ENCODE results near the gene E2F4.

Gene E2F4

DNA sequence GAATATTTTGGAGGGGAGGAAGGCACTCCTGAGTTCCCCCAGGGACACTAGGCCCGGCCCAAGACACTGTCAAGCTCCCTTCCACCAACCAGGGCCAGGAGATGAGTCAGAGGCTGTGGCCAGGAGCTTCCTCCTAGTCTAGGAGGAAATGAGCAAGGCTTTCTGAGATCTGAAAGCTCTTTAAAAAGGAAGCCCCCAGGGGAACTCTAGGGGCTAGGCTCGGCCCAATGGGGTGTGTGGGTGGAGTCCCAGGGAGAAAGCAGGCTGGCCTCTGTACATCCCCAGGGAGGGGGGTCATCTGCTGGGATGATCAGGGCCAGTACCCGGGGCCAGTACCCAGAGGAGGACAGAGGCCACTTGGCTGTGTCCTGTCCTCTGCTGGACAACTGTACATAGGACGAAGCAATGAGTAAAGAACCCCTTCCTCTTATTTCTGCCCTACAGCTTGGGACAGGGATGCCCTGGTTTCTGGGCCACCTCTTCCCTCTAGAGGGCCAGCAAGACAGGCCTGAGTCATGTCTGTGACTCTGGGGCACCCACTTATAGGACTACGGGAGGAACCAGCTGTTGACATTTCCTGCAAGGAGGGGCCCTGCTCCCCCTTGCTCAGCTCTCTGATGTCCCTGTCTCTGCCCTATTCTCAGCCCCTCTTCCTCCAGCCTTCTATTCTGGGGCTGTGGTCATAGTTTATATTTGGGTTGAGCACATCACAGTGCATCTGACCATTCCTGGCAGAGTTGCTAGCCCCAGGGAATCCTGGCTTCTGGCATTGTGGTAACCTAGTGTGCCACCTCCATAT is 52.6 kb downstream of the E2F4 start:
- Histone ChIP-seq H3K4me1 (ENCODE audit: control insufficient read depth in 2 of 2, insufficient read depth in 2 of 2, low read length in 2 of 2) (peaks cover 61 to 62% of the 10 kb centered on the region in 2 donors), H3K9ac (ENCODE audit: low read depth in 1 of 2, low read length in 2 of 2) (peak overlapping the region; percentile 17 to 37), H3K27ac (ENCODE audit: low read depth in 2 of 2, low read length in 2 of 2) (peak overlapping the region; percentile 93 to 95), H3K4me3 (ENCODE audit: low read length in 2 of 2) (peak overlapping the region in 1 of 2 donors; percentile 84), H3K36me3 (ENCODE audit: control insufficient read depth in 2 of 2, insufficient read depth in 2 of 2, low read length in 2 of 2) (peaks cover 1 to 2% of the 10 kb centered on the region in 2 donors), H3K27me3 (ENCODE audit: control insufficient read depth in 2 of 2, insufficient read depth in 2 of 2, low read length in 2 of 2) (peaks cover 6 to 10% of the 10 kb centered on the region in 2 donors), H3K9me3 (ENCODE audit: control insufficient read depth in 2 of 2, low read length in 2 of 2) (no peaks in the 10 kb centered on the region)

DNA sequence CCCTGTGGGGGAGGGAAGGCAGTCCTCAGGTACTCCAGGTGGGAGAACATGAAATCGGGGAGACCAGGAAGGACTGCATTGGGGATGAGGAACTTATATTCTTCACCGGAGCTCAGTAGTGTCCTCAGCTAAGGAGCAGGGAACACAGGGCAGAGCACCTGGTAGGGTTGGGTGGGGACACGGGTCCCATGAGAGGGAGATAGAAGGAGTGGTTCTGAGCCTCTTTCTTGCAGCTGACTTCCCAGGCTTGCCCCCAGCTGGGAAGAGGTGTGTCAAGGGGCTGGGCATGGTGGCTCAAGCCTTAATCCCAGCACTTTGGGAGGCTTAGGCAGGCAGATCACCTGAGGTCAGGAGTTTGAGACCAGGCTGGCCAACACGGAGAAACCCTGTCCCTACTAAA is 53.2 kb downstream of the E2F4 start:
- Histone ChIP-seq H3K9ac (ENCODE audit: low read depth in 1 of 2, low read length in 2 of 2) (peak overlapping the region; percentile 37 to 86), H3K27ac (ENCODE audit: low read depth in 2 of 2, low read length in 2 of 2) (peak overlapping the region; percentile 93 to 95), H3K9me3 (ENCODE audit: control insufficient read depth in 2 of 2, low read length in 2 of 2) (no peaks in the 10 kb centered on the region), H3K36me3 (ENCODE audit: control insufficient read depth in 2 of 2, insufficient read depth in 2 of 2, low read length in 2 of 2) (no peaks in the 10 kb centered on the region), H3K27me3 (ENCODE audit: control insufficient read depth in 2 of 2, insufficient read depth in 2 of 2, low read length in 2 of 2) (peaks cover 12 to 16% of the 10 kb centered on the region in 2 donors), H3K4me1 (ENCODE audit: control insufficient read depth in 2 of 2, insufficient read depth in 2 of 2, low read length in 2 of 2) (peaks cover 61 to 62% of the 10 kb centered on the region in 2 donors), H3K4me3 (ENCODE audit: low read length in 2 of 2) (peak overlapping the region in 1 of 2 donors; percentile 84)

DNA sequence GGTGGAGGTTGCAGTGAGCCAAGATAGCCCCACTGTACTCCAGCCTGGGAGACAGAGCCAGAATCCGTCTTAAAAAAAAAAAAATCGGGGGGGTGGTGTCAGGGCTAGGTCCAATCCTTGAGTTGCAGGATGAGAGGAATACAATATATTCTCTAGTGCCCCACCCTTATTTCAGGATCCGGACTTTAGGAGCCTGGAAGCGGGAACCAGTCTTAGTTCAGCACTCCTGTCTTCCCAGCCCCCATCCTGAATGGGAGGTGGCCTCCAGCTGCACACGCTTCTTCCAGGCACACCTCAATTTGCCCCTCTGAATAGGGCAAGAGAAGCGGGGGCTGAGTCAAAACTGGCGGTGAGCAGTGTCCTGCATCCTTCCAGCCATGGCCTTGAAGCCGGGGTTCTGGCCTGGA is 53.7 kb downstream of the E2F4 start:
- peaks cover 57 to 59% of the 10 kb centered on the region in 2 donors for H3K4me1 ChIP-seq (ENCODE audit: control insufficient read depth in 2 of 2, insufficient read depth in 2 of 2, low read length in 2 of 2)
- H3K4me3 ChIP-seq (ENCODE audit: low read length in 2 of 2), result peak overlapping the region; percentile 84 to 85
- H3K9me3 ChIP-seq (ENCODE audit: control insufficient read depth in 2 of 2, low read length in 2 of 2), result no peaks in the 10 kb centered on the region
- H3K9ac ChIP-seq (ENCODE audit: low read depth in 1 of 2, low read length in 2 of 2), result peak overlapping the region; percentile 86 to 87
- peak overlapping the region; percentile 93 to 95 for H3K27ac ChIP-seq (ENCODE audit: low read depth in 2 of 2, low read length in 2 of 2)
- H3K36me3 ChIP-seq (ENCODE audit: control insufficient read depth in 2 of 2, insufficient read depth in 2 of 2, low read length in 2 of 2), result no peaks in the 10 kb centered on the region
- peaks cover 16 to 20% of the 10 kb centered on the region in 2 donors for H3K27me3 ChIP-seq (ENCODE audit: control insufficient read depth in 2 of 2, insufficient read depth in 2 of 2, low read length in 2 of 2)

DNA sequence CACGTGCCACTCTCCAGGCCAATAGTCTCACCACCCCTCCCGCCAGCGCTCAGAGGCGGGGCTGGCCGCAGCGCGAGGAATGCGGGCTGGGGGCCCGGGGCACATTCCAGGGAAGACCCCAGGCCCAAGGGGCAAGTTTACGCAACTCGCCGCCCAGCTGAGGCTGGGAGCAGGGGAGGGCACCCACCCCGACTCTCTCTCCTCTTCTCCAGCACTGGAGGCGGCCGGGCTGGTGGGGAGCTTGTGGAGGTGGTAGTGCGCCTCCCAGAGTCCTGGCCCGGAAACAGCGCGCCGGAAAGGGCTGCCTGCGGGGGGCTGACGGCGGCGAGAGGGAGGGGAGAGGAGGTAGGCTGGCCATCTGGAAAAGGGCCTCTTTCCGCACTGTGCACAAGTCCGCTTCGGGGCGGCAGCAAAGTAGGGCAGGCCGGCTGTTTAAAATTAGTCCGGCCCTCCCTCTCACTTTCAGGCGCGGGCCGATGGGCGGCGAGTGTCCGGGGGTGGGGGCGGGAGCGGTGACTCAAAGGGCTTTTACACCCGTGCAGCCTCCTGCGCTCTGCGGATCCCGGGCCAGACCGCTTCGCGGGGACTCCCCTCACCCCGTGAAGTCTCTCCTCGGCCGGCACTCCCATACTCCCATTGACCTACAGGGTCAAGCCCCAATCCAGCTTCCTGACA is 54.3 kb downstream of the E2F4 start:
- H3K27ac ChIP-seq (ENCODE audit: low read depth in 2 of 2, low read length in 2 of 2), result peak overlapping the region; percentile 93 to 95
- H3K4me3 ChIP-seq (ENCODE audit: low read length in 2 of 2), result peak overlapping the region; percentile 84 to 85
- H3K4me1 ChIP-seq (ENCODE audit: control insufficient read depth in 2 of 2, insufficient read depth in 2 of 2, low read length in 2 of 2), result peaks cover 52 to 55% of the 10 kb centered on the region in 2 donors
- H3K9me3 ChIP-seq (ENCODE audit: control insufficient read depth in 2 of 2, low read length in 2 of 2), result no peaks in the 10 kb centered on the region
- no peaks in the 10 kb centered on the region for H3K36me3 ChIP-seq (ENCODE audit: control insufficient read depth in 2 of 2, insufficient read depth in 2 of 2, low read length in 2 of 2)
- peaks cover 18 to 24% of the 10 kb centered on the region in 2 donors for H3K27me3 ChIP-seq (ENCODE audit: control insufficient read depth in 2 of 2, insufficient read depth in 2 of 2, low read length in 2 of 2)
- H3K9ac ChIP-seq (ENCODE audit: low read depth in 1 of 2, low read length in 2 of 2), result peak overlapping the region; percentile 86 to 87

DNA sequence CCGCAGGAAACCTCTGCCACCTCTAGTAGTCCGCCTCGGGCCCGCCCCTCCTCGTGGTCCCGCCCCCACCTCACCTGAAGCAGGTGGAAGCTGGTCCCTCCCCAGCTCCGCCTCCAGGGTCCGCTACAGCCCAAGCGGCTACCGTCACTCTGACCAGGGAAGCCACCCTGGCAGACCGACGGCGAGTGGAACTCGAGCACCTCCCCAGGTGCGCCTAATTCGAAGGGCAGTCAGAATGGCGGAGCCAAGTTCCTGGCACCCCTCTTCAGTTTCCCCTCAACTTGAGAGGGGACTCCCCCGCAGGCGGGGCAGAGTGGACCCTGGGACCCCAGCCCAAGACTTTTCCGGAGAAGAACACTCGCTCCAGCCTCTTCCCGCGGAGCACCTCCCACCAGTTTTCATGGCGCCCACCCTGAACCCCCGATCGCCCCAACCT is 54.8 kb downstream of the E2F4 start:
- H3K27me3 ChIP-seq (ENCODE audit: control insufficient read depth in 2 of 2, insufficient read depth in 2 of 2, low read length in 2 of 2), result peaks cover 18 to 24% of the 10 kb centered on the region in 2 donors
- peak overlapping the region; percentile 93 to 95 for H3K27ac ChIP-seq (ENCODE audit: low read depth in 2 of 2, low read length in 2 of 2)
- H3K36me3 ChIP-seq (ENCODE audit: control insufficient read depth in 2 of 2, insufficient read depth in 2 of 2, low read length in 2 of 2), result no peaks in the 10 kb centered on the region
- peaks cover 47 to 51% of the 10 kb centered on the region in 2 donors for H3K4me1 ChIP-seq (ENCODE audit: control insufficient read depth in 2 of 2, insufficient read depth in 2 of 2, low read length in 2 of 2)
- no peaks in the 10 kb centered on the region for H3K9me3 ChIP-seq (ENCODE audit: control insufficient read depth in 2 of 2, low read length in 2 of 2)
- peak overlapping the region; percentile 86 to 87 for H3K9ac ChIP-seq (ENCODE audit: low read depth in 1 of 2, low read length in 2 of 2)
- peak overlapping the region; percentile 84 to 85 for H3K4me3 ChIP-seq (ENCODE audit: low read length in 2 of 2)

DNA sequence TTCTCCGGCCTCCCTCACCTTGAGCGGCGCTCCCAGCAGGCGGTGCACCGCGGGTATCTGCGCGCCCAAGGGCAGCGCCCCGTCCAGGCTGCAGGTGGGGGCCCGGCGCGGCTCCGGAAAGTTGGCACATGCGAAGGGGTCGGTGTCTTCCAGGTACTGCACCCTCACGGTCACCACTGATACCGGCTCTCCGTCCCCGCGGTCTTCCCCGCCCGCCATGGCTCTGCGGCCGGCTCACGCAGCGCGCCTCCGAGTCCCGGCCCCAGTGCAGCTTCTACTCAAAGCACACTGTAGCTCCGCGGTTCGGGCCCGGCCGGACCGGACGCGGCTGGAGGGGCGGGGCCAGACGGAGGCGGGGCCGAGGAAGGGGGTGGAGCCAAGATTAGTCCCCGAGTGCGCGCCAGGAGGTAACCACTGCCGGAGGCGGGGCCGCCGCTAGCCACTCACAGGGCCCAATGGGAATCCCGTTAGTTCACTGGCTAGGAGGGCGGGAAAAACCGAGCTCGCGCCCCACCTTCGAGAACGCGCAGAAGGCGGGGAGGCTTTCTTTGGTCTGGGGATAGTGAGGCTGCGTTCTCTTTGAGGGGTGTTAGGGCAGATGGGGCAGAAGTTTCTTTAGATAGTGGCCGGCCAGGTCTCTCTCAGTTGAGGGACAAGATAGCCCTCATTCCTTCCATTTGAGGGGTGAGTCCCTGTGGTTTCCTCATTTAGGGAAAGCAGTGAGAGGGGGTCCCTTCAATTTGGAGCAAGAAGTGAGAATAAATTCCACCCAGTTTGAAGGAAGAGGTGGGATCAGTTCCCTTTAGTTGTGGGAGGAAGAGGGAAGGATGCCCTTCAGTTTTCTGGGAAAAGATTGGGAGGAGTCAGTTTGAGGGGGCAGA is 55.5 kb downstream of the E2F4 start, which contains the start of gene FHOD1:
Gene FHOD1, minus strand, starts transcription at position 290 of the 881 bp plus-strand sequence. Its CDS starts 71 bp downstream, at position 219.
- H3K4me1 ChIP-seq (ENCODE audit: control insufficient read depth in 2 of 2, insufficient read depth in 2 of 2, low read length in 2 of 2), result peaks cover 40 to 44% of the 10 kb centered on the region in 2 donors
- peak within 1 kb of the TSS; percentile 84 to 85 for H3K4me3 ChIP-seq (ENCODE audit: low read length in 2 of 2)

DNA sequence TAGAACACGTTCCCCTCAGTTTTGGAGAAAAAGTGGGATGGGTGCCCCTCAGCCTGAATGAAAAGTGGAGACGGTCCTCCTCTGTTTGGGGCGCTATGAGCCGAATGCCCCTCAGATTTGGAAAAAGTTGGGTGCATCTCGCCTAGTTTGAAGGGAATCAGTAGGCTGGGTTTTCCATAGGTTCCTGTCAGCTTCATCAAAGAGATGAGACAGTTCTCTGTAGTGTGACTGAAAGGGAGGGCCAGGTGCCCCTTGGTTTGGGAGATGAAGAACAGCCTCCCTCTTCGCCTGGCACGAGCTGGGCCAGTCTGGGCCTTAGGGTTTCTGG is 56.1 kb downstream of the E2F4 start:
- Histone ChIP-seq H3K27me3 (ENCODE audit: control insufficient read depth in 2 of 2, insufficient read depth in 2 of 2, low read length in 2 of 2) (peaks cover 18 to 24% of the 10 kb centered on the region in 2 donors), H3K9ac (ENCODE audit: low read depth in 1 of 2, low read length in 2 of 2) (peak overlapping the region in 1 of 2 donors; percentile 46)

More for the DNA sequence above, 55.5 kb downstream of the E2F4 start, which contains the start of gene FHOD1:
- H3K9me3 ChIP-seq (ENCODE audit: control insufficient read depth in 2 of 2, low read length in 2 of 2), result no peaks in the 10 kb centered on the region
- peak within 1 kb of the TSS; percentile 93 to 95 for H3K27ac ChIP-seq (ENCODE audit: low read depth in 2 of 2, low read length in 2 of 2)
- H3K36me3 ChIP-seq (ENCODE audit: control insufficient read depth in 2 of 2, insufficient read depth in 2 of 2, low read length in 2 of 2), result no peaks in the 10 kb centered on the region
- H3K27me3 ChIP-seq (ENCODE audit: control insufficient read depth in 2 of 2, insufficient read depth in 2 of 2, low read length in 2 of 2), result peaks cover 18 to 24% of the 10 kb centered on the region in 2 donors
- H3K9ac ChIP-seq (ENCODE audit: low read depth in 1 of 2, low read length in 2 of 2), result peak within 1 kb of the TSS; percentile 86 to 87

More for the DNA sequence above, 56.1 kb downstream of the E2F4 start:
- Histone ChIP-seq H3K4me3 (ENCODE audit: low read length in 2 of 2) (peak overlapping the region; percentile 44 to 53), H3K9me3 (ENCODE audit: control insufficient read depth in 2 of 2, low read length in 2 of 2) (no peaks in the 10 kb centered on the region), H3K4me1 (ENCODE audit: control insufficient read depth in 2 of 2, insufficient read depth in 2 of 2, low read length in 2 of 2) (peaks cover 38 to 41% of the 10 kb centered on the region in 2 donors), H3K27ac (ENCODE audit: low read depth in 2 of 2, low read length in 2 of 2) (no peak overlapping the region), H3K36me3 (ENCODE audit: control insufficient read depth in 2 of 2, insufficient read depth in 2 of 2, low read length in 2 of 2) (no peaks in the 10 kb centered on the region)

Measured in mucosa of rectum (tissue), 2 donors.